BLaER1 treated with 17β-estradiol and CSF1 and Interleukin-3, amounts not matched to agents 10 nM and 100 nM (cell line): Measurements from ENCODE around the gene SLC12A6.
"Not testable (repeated sequence)": the region's sequence is repeated elsewhere in the genome, so short reads cannot be mapped to it uniquely, and the experiment has no call there.

Experiments
- H3K27ac ChIP-seq, 11 experiments: shearing (Covaris generic); formaldehyde crosslinking; 2 replicates each; pipeline ENCODE4 v1.8.1; 2022
- H3K27me3 ChIP-seq, 11 experiments: shearing (Covaris generic); formaldehyde crosslinking; 2 replicates each; pipeline ENCODE4 v1.8.1; 2022
- H3K36me3 ChIP-seq, 11 experiments: shearing (Covaris generic); formaldehyde crosslinking; 2 replicates each; pipeline ENCODE4 v1.8.1; 2022
- H3K4me1 ChIP-seq, 10 experiments: shearing (Covaris generic); formaldehyde crosslinking; 2 replicates each; pipeline ENCODE4 v1.8.1; 2022
- H3K4me2 ChIP-seq, 11 experiments: shearing (Covaris generic); formaldehyde crosslinking; 2 replicates each; pipeline ENCODE4 v1.8.1; 2022
- H3K4me3 ChIP-seq, 10 experiments: shearing (Covaris generic); formaldehyde crosslinking; 2 replicates each; pipeline ENCODE4 v1.8.1; 2022
- H3K9ac ChIP-seq, 11 experiments: shearing (Covaris generic); formaldehyde crosslinking; 2 replicates each; pipeline ENCODE4 v1.8.1; 2022
- H3K9me3 ChIP-seq, 11 experiments: shearing (Covaris generic); formaldehyde crosslinking; replicated peaks in 1 of 11; 2 replicates each; pipeline ENCODE4 v1.8.1; 2022
- H4K20me1 ChIP-seq, 11 experiments: shearing (Covaris generic); formaldehyde crosslinking; 2 replicates each; pipeline ENCODE4 v1.8.1; 2022
- Cebpa-rat ChIP-seq, 11 experiments: shearing (Covaris generic); IDR thresholded peaks; 2 replicates each; pipeline ENCODE4 v1.8.1; 2022

Gene SLC12A6

GRCh38 chr15:34360298-34360697 lies 22.7 kb upstream of the SLC12A6 start:
- Histone ChIP-seq H3K4me2 (no peak overlapping the region), H3K4me3 (no peak overlapping the region), H3K27ac (no peak overlapping the region), H3K4me1 (peaks cover 21 to 44% (median 30%) of the 10 kb centered on the region in 10 experiments), H3K27me3 (no peaks in the 10 kb centered on the region), H3K36me3 (peaks cover 76 to 93% (median 83%) of the 10 kb centered on the region in 11 experiments), H4K20me1 (peaks cover 0 to 46% (median 6%) of the 10 kb centered on the region in 11 experiments; a peak in 11 of 22 replicates), H3K9me3 (no peaks in the 10 kb centered on the region), H3K9ac (no peak overlapping the region)
- no peak for TF ChIP-seq Cebpa-rat (IDR thresholded peaks at IDR 0.05)

- Histone ChIP-seq H3K4me1 (peaks cover 13 to 37% (median 22%) of the 10 kb centered on the region in 10 experiments), H3K36me3 (peaks cover 77 to 99% (median 91%) of the 10 kb centered on the region in 11 experiments), H4K20me1 (peaks cover 0 to 38% (median 0%) of the 10 kb centered on the region in 11 experiments; a peak in 7 of 22 replicates), H3K27me3 (no peaks in the 10 kb centered on the region), H3K4me2 (no peak overlapping the region), H3K9ac (no peak overlapping the region), H3K9me3 (no peaks in the 10 kb centered on the region), H3K4me3 (no peak overlapping the region), H3K27ac (no peak overlapping the region)
- TF ChIP-seq Cebpa-rat (IDR thresholded peaks at IDR 0.05), result no peak
These were observed 21.8 kb upstream of the SLC12A6 start for GRCh38 chr15:34359416-34359815.

- Histone ChIP-seq H3K9me3 (no peaks in the 10 kb centered on the region), H3K9ac (no peak overlapping the region), H3K27me3 (no peaks in the 10 kb centered on the region), H3K4me3 (no peak overlapping the region), H3K4me1 (peaks cover 11 to 33% (median 18%) of the 10 kb centered on the region in 10 experiments), H4K20me1 (peaks cover 0 to 38% (median 0%) of the 10 kb centered on the region in 11 experiments; a peak in 7 of 22 replicates), H3K36me3 (peaks cover 77 to 100% (median 93%) of the 10 kb centered on the region in 11 experiments), H3K4me2 (no peak overlapping the region), H3K27ac (no peak overlapping the region)
- no peak for TF ChIP-seq Cebpa-rat (IDR thresholded peaks at IDR 0.05)
These were observed 21.4 kb upstream of the SLC12A6 start for GRCh38 chr15:34358948-34359347.

- H3K4me1 ChIP-seq, result peaks cover 11 to 27% (median 13%) of the 10 kb centered on the region in 10 experiments
- H3K27me3 ChIP-seq, result no peaks in the 10 kb centered on the region
- H3K9ac ChIP-seq, result no peak overlapping the region
- H3K9me3 ChIP-seq, result no peaks in the 10 kb centered on the region
- H3K4me3 ChIP-seq, result no peak overlapping the region
- no peak for TF ChIP-seq Cebpa-rat (IDR thresholded peaks at IDR 0.05)
- no peak overlapping the region for H3K27ac ChIP-seq
- H3K4me2 ChIP-seq, result no peak overlapping the region
- peaks cover 73 to 100% (median 93%) of the 10 kb centered on the region in 11 experiments for H3K36me3 ChIP-seq
- H4K20me1 ChIP-seq, result peaks cover 0 to 36% (median 0%) of the 10 kb centered on the region in 11 experiments; a peak in 6 of 22 replicates
These were observed 20.8 kb upstream of the SLC12A6 start for GRCh38 chr15:34358367-34358766.

- Histone ChIP-seq H3K9ac (no peak overlapping the region), H3K4me2 (no peak overlapping the region), H3K4me3 (no peak overlapping the region), H3K27me3 (no peaks in the 10 kb centered on the region), H3K27ac (no peak overlapping the region), H3K9me3 (no peaks in the 10 kb centered on the region), H4K20me1 (peaks cover 0 to 29% (median 0%) of the 10 kb centered on the region in 11 experiments; a peak in 5 of 22 replicates), H3K36me3 (peaks cover 67 to 97% (median 88%) of the 10 kb centered on the region in 11 experiments), H3K4me1 (peaks cover 5 to 20% (median 7%) of the 10 kb centered on the region in 10 experiments; a peak in 19 of 20 replicates)
- TF ChIP-seq Cebpa-rat (IDR thresholded peaks at IDR 0.05), result no peak
These were observed 20.1 kb upstream of the SLC12A6 start for GRCh38 chr15:34357653-34358052.

GRCh38 chr15:34355241-34355640 lies 17.7 kb upstream of the SLC12A6 start:
- Histone ChIP-seq H3K4me3 (no peak overlapping the region), H3K4me2 (no peak overlapping the region), H3K9ac (no peak overlapping the region), H3K9me3 (no peaks in the 10 kb centered on the region), H3K27me3 (no peaks in the 10 kb centered on the region), H4K20me1 (peaks cover 0 to 25% (median 0%) of the 10 kb centered on the region in 11 experiments; a peak in 4 of 22 replicates), H3K27ac (no peak overlapping the region), H3K4me1 (peaks cover 0 to 14% (median 0%) of the 10 kb centered on the region in 10 experiments; a peak in 4 of 20 replicates), H3K36me3 (peaks cover 50 to 73% (median 69%) of the 10 kb centered on the region in 11 experiments)
- TF ChIP-seq Cebpa-rat (IDR thresholded peaks at IDR 0.05), result no peak

- no peak overlapping the region for H3K4me3 ChIP-seq
- no peak overlapping the region for H3K27ac ChIP-seq
- H3K27me3 ChIP-seq, result no peaks in the 10 kb centered on the region
- no peak for TF ChIP-seq Cebpa-rat (IDR thresholded peaks at IDR 0.05)
- no peak overlapping the region for H3K4me2 ChIP-seq
- H3K9me3 ChIP-seq, result no peaks in the 10 kb centered on the region
- H4K20me1 ChIP-seq, result peaks cover 0 to 16% (median 0%) of the 10 kb centered on the region in 11 experiments; a peak in 4 of 22 replicates
- no peak overlapping the region for H3K9ac ChIP-seq
- peaks cover 0 to 14% (median 0%) of the 10 kb centered on the region in 10 experiments; a peak in 4 of 20 replicates for H3K4me1 ChIP-seq
- peaks cover 41 to 63% (median 60%) of the 10 kb centered on the region in 11 experiments for H3K36me3 ChIP-seq
These were observed 16.7 kb upstream of the SLC12A6 start for GRCh38 chr15:34354286-34354685.

GRCh38 chr15:34353627-34354026 lies 16.0 kb upstream of the SLC12A6 start:
- no peak overlapping the region for H3K9ac ChIP-seq
- H4K20me1 ChIP-seq, result peaks cover 0 to 9% (median 0%) of the 10 kb centered on the region in 11 experiments; a peak in 2 of 22 replicates
- H3K4me3 ChIP-seq, result no peak overlapping the region
- no peaks in the 10 kb centered on the region for H3K9me3 ChIP-seq
- no peak for TF ChIP-seq Cebpa-rat (IDR thresholded peaks at IDR 0.05)
- H3K36me3 ChIP-seq, result peaks cover 34 to 57% (median 53%) of the 10 kb centered on the region in 11 experiments
- H3K27ac ChIP-seq, result no peak overlapping the region; a peak in 1 of 22 replicates
- H3K4me2 ChIP-seq, result no peak overlapping the region
- H3K27me3 ChIP-seq, result no peaks in the 10 kb centered on the region
- peaks cover 0 to 14% (median 0%) of the 10 kb centered on the region in 10 experiments; a peak in 4 of 20 replicates for H3K4me1 ChIP-seq

GRCh38 chr15:34352996-34353395 lies 15.4 kb upstream of the SLC12A6 start:
- H3K27me3 ChIP-seq, H3K27ac ChIP-seq, H3K4me3 ChIP-seq, H3K9me3 ChIP-seq, H3K9ac ChIP-seq, H4K20me1 ChIP-seq, H3K4me2 ChIP-seq: not testable (repeated sequence)
- H3K36me3 ChIP-seq, result peaks cover 28 to 50% (median 47%) of the 10 kb centered on the region in 11 experiments
- H3K4me1 ChIP-seq, result peaks cover 0 to 14% (median 0%) of the 10 kb centered on the region in 10 experiments; a peak in 4 of 20 replicates

- no peak overlapping the region for H3K9ac ChIP-seq
- TF ChIP-seq Cebpa-rat (IDR thresholded peaks at IDR 0.05), result no peak
These were observed 12.2 kb upstream of the SLC12A6 start for GRCh38 chr15:34349769-34350168.

More at GRCh38 chr15:34349769-34350168, 12.2 kb upstream of the SLC12A6 start:
- Histone ChIP-seq H3K4me1 (no peaks in the 10 kb centered on the region), H3K27ac (no peak overlapping the region), H3K27me3 (no peaks in the 10 kb centered on the region), H3K4me2 (no peak overlapping the region), H3K36me3 (peaks cover 0 to 18% (median 15%) of the 10 kb centered on the region in 11 experiments; a peak in 12 of 22 replicates), H3K4me3 (no peak overlapping the region), H3K9me3 (no peaks in the 10 kb centered on the region), H4K20me1 (no peaks in the 10 kb centered on the region)
